Subcutaneous adipose tissue (tissue), 4 donors: ENCODE data around the gene LRRC14B. TPM values are rescaled to one million over a fixed set of nuclear protein-coding genes. Genes with fewer than 3 reads are reported as not detected.

ENCODE experiments used
- CTCF ChIP-seq: fragments of 450-650 bp; IDR thresholded peaks from one replicate; pipeline ENCODE4 v1.5.1; 2016; ENCODE audit warnings: low read depth, mild to moderate bottlenecking, control low read depth, antibody characterized with exemption, moderate library complexity
- total RNA-seq, 4 donors: library from RNA; depleted of rRNA; stranded (reverse); fragments of >200 nt; gene quantifications; one replicate each; pipeline ENCODE4 v1.1.0, GENCODE V29; 2016

The LRRC14B gene
- total RNA-seq, 4 donors from 2014 or later = not detected

GRCh38 chr5:218457-219291, 27.4 kb downstream of the LRRC14B start:
- TF ChIP-seq CTCF = no peak

- no peak for TF ChIP-seq CTCF
These were observed 28.2 kb downstream of the LRRC14B start for GRCh38 chr5:219460-219863.

GRCh38 chr5:219991-220390, 28.7 kb downstream of the LRRC14B start:
- TF ChIP-seq CTCF = no peak

GRCh38 chr5:223791-224190, 32.5 kb downstream of the LRRC14B start:
- TF ChIP-seq CTCF = no peak

GRCh38 chr5:225334-225733, 34.0 kb downstream of the LRRC14B start:
- TF ChIP-seq CTCF = no peak

GRCh38 chr5:228886-229285, 37.6 kb downstream of the LRRC14B start:
- no peak for TF ChIP-seq CTCF

- no peak for TF ChIP-seq CTCF
These were observed 39.4 kb downstream of the LRRC14B start for GRCh38 chr5:230711-231110.
